Measurements from ENCODE around the gene GRM1.

DNA sequence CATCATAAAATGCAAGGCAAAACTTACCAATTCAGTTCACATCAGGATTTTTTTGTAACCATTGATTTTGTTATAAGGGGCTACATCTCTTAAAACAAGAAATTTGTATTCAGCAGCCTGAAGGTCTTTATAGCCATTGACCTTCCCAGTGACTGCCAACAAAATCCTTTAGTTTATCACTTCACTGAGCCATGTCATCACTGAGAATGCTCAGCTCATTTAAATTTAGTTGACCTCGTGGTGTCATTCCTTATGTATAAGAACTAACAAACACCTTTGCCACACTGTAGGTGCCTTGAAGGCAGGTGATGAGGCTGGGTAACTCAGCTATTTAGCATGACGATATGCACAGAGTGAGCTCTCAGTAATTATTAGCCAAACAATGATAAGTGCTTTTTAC, 77.7 kb downstream of the GRM1 start:
- TF ChIP-seq CTCF (IDR thresholded peaks at IDR 0.05): no peak
- TF ChIP-seq POLR2A (IDR thresholded peaks at IDR 0.05): no peak
